ENCODE data around the gene JUP. TPM values are rescaled to one million over a fixed set of nuclear protein-coding genes. Genes with fewer than 3 reads are reported as not detected.

The JUP gene
- polyA plus RNA-seq, 1 donor from 2014 or later: 46.1 TPM

DNA sequence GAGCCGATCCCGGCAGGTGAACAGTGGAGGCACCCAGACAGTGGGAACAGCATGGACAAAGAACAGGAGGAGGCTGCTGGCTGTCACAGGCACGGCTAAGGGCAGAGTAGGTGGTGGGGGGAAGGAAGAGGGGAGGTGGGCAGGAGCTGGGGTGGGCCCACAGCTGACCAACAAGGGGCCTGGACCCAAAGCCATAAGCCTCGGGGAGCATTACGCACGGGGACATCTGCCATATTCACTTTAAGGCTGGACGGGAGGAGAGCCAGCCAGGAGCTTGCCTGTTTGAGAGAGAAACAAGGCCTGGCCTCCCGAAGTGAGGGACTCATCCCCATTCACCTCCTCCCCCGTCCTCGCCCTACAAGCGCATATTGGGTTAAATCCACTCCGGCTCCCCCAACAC, 32.4 kb downstream of the JUP start (continued):
- TF ChIP-seq, protein P1, sequence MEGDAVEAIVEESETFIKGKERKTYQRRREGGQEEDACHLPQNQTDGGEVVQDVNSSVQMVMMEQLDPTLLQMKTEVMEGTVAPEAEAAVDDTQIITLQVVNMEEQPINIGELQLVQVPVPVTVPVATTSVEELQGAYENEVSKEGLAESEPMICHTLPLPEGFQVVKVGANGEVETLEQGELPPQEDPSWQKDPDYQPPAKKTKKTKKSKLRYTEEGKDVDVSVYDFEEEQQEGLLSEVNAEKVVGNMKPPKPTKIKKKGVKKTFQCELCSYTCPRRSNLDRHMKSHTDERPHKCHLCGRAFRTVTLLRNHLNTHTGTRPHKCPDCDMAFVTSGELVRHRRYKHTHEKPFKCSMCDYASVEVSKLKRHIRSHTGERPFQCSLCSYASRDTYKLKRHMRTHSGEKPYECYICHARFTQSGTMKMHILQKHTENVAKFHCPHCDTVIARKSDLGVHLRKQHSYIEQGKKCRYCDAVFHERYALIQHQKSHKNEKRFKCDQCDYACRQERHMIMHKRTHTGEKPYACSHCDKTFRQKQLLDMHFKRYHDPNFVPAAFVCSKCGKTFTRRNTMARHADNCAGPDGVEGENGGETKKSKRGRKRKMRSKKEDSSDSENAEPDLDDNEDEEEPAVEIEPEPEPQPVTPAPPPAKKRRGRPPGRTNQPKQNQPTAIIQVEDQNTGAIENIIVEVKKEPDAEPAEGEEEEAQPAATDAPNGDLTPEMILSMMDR (IDR thresholded peaks at IDR 0.05; ENCODE audit: poor library complexity, severe bottlenecking): no peak

DNA sequence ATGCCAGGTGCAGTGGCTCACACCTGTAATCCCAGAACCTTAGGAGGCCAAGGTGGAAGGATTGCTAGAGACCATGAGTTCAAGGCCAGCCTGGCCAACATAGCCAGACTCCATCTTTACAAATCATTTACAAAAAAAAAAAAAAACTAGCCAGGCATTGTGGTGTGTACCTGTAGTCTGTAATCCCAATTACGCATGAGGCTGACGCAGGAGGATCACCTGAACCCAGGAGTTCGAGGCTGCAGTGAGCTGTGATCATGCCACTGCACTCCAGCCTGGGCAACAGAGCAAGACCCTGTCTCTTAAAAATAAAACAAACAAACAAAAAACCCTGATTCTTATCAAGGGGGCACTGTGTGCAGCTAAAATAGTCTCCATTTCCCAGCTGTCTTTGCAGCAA, 35.2 kb downstream of the JUP start:
- no peak for TF ChIP-seq MXI1 (conservative IDR thresholded peaks at IDR 0.05; ENCODE audit: poor library complexity, severe bottlenecking)
- no peaks in the 10 kb centered on the region for H3K79me2 ChIP-seq (replicated peaks; ENCODE audit: insufficient read depth, low read length)
- no peaks in the 10 kb centered on the region for H3K9me3 ChIP-seq (ENCODE audit: low read length)
- H3F3A ChIP-seq (ENCODE audit: insufficient read depth, low read length, poor library complexity, severe bottlenecking): no peaks in the 10 kb centered on the region
- no peak overlapping the region for H3K27ac ChIP-seq (ENCODE audit: low read length)
- H3K4me3 ChIP-seq (ENCODE audit: low read length): no peak overlapping the region
- no peak overlapping the region for H2AFZ ChIP-seq (ENCODE audit: low read depth, low read length)
- H3K9ac ChIP-seq (ENCODE audit: low read length): no peak overlapping the region
- no peaks in the 10 kb centered on the region for H3K27me3 ChIP-seq (ENCODE audit: insufficient read depth, low read depth, low read length)
- H3K9me2 ChIP-seq (ENCODE audit: insufficient read depth, low read length): no peaks in the 10 kb centered on the region
- no peaks in the 10 kb centered on the region for H4K20me1 ChIP-seq (ENCODE audit: insufficient read depth)
- H3K4me2 ChIP-seq (ENCODE audit: low read length): no peak overlapping the region
- no peaks in the 10 kb centered on the region for H3K36me3 ChIP-seq (ENCODE audit: insufficient read depth, low read length)

DNA sequence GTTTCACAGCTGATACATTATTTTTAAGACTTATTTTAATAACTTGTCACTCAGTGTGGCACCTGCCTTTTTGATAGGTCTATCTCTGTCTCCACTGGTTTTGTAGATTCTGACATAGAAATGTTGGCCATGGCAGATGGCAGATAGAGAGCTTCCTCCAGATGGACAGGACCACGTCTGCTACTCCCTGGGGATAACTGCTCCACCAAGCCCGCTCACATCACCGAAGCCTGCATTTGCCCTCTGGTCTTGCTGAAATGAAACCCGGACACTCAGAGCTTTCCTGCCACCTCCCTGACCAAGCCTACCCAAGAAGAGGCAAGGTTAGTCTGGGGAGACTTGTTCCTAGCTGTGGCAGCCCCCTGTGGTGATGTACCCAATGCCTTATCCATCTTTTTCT, 35.6 kb downstream of the JUP start:
- H3K27me3 ChIP-seq (ENCODE audit: insufficient read depth, low read depth, low read length): no peaks in the 10 kb centered on the region
- no peaks in the 10 kb centered on the region for H3K36me3 ChIP-seq (ENCODE audit: insufficient read depth, low read length)
- no peaks in the 10 kb centered on the region for H3K9me3 ChIP-seq (ENCODE audit: low read length)
- TF ChIP-seq EZH2 (IDR thresholded peaks at IDR 0.05; ENCODE audit: borderline replicate concordance, insufficient read depth, low read length, poor library complexity, severe bottlenecking) (no peak), EP300 (conservative IDR thresholded peaks at IDR 0.05; ENCODE audit: poor library complexity, severe bottlenecking) (no peak), SMC3 (conservative IDR thresholded peaks at IDR 0.05; ENCODE audit: poor library complexity) (no peak), TAF1 (IDR thresholded peaks at IDR 0.05; ENCODE audit: low read depth) (no peak), MXI1 (conservative IDR thresholded peaks at IDR 0.05; ENCODE audit: poor library complexity, severe bottlenecking) (no peak), RAD21 (conservative IDR thresholded peaks at IDR 0.05) (no peak)
- no peak overlapping the region for H3K4me3 ChIP-seq (ENCODE audit: low read length)
- no peaks in the 10 kb centered on the region for H3K79me2 ChIP-seq (replicated peaks; ENCODE audit: insufficient read depth, low read length)
- H3K27ac ChIP-seq (ENCODE audit: low read length): no peak overlapping the region
- H3F3A ChIP-seq (ENCODE audit: insufficient read depth, low read length, poor library complexity, severe bottlenecking): no peaks in the 10 kb centered on the region
- H3K4me2 ChIP-seq (ENCODE audit: low read length): no peak overlapping the region
- no peaks in the 10 kb centered on the region for H3K9me2 ChIP-seq (ENCODE audit: insufficient read depth, low read length)
- no peak overlapping the region for H2AFZ ChIP-seq (ENCODE audit: low read depth, low read length)
- H4K20me1 ChIP-seq (ENCODE audit: insufficient read depth): no peaks in the 10 kb centered on the region
- no peak overlapping the region for H3K9ac ChIP-seq (ENCODE audit: low read length)

DNA sequence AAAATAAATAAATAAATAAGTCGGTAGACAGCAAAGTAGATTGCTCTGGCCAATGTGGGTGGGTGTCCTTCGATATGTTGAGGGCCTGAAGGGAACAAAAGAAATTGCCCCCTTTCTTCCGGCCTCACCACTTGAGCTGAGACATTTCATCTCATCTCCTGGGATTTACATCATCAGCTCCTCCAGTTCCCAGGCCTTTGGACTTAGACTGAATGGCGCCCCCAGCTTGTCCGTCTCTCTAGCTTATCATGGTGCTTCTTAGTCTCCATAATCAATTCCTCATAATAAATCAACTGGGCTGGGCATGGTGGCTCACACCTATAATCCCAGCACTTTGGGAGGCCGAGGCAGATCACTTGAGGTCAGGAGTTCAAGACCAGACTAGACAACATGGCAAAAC, 38.2 kb downstream of the JUP start:
- Histone ChIP-seq H3K9me2 (ENCODE audit: insufficient read depth, low read length) (no peaks in the 10 kb centered on the region), H3K9ac (ENCODE audit: low read length) (no peak overlapping the region), H3K4me3 (ENCODE audit: low read length) (no peak overlapping the region), H4K20me1 (ENCODE audit: insufficient read depth) (no peaks in the 10 kb centered on the region), H3K36me3 (ENCODE audit: insufficient read depth, low read length) (no peaks in the 10 kb centered on the region), H3K4me2 (ENCODE audit: low read length) (no peak overlapping the region), H3K27me3 (ENCODE audit: insufficient read depth, low read depth, low read length) (no peaks in the 10 kb centered on the region), H3K79me2 (replicated peaks; ENCODE audit: insufficient read depth, low read length) (no peaks in the 10 kb centered on the region), H2AFZ (ENCODE audit: low read depth, low read length) (no peak overlapping the region), H3K9me3 (ENCODE audit: low read length) (no peaks in the 10 kb centered on the region), H3K27ac (ENCODE audit: low read length) (no peak overlapping the region), H3F3A (ENCODE audit: insufficient read depth, low read length, poor library complexity, severe bottlenecking) (no peaks in the 10 kb centered on the region)
- no peak for TF ChIP-seq EZH2 (IDR thresholded peaks at IDR 0.05; ENCODE audit: borderline replicate concordance, insufficient read depth, low read length, poor library complexity, severe bottlenecking)
- TF ChIP-seq RAD21 (conservative IDR thresholded peaks at IDR 0.05): no peak
- TF ChIP-seq SMC3 (conservative IDR thresholded peaks at IDR 0.05; ENCODE audit: poor library complexity): no peak
- TF ChIP-seq EP300 (conservative IDR thresholded peaks at IDR 0.05; ENCODE audit: poor library complexity, severe bottlenecking): no peak
- TF ChIP-seq MXI1 (conservative IDR thresholded peaks at IDR 0.05; ENCODE audit: poor library complexity, severe bottlenecking): no peak
- TF ChIP-seq, protein P1 (IDR thresholded peaks at IDR 0.05; ENCODE audit: poor library complexity, severe bottlenecking): no peak
- TF ChIP-seq, protein P2, sequence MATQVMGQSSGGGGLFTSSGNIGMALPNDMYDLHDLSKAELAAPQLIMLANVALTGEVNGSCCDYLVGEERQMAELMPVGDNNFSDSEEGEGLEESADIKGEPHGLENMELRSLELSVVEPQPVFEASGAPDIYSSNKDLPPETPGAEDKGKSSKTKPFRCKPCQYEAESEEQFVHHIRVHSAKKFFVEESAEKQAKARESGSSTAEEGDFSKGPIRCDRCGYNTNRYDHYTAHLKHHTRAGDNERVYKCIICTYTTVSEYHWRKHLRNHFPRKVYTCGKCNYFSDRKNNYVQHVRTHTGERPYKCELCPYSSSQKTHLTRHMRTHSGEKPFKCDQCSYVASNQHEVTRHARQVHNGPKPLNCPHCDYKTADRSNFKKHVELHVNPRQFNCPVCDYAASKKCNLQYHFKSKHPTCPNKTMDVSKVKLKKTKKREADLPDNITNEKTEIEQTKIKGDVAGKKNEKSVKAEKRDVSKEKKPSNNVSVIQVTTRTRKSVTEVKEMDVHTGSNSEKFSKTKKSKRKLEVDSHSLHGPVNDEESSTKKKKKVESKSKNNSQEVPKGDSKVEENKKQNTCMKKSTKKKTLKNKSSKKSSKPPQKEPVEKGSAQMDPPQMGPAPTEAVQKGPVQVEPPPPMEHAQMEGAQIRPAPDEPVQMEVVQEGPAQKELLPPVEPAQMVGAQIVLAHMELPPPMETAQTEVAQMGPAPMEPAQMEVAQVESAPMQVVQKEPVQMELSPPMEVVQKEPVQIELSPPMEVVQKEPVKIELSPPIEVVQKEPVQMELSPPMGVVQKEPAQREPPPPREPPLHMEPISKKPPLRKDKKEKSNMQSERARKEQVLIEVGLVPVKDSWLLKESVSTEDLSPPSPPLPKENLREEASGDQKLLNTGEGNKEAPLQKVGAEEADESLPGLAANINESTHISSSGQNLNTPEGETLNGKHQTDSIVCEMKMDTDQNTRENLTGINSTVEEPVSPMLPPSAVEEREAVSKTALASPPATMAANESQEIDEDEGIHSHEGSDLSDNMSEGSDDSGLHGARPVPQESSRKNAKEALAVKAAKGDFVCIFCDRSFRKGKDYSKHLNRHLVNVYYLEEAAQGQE (IDR thresholded peaks at IDR 0.05; ENCODE audit: borderline replicate concordance): no peak
- TF ChIP-seq POLR2AphosphoS5 (IDR thresholded peaks at IDR 0.05): no peak

All from neural cell (in vitro differentiated cells).